ENCODE data around the gene ERBIN. TPM values are rescaled to one million over a fixed set of nuclear protein-coding genes. Genes with fewer than 3 reads are reported as not detected.
"Not testable (repeated sequence)": the region's sequence is repeated elsewhere in the genome, so short reads cannot be mapped to it uniquely, and the experiment has no call there.

The ERBIN gene
- total RNA-seq, 1 experiment from 2014 or later: 40.2 TPM

GRCh38 chr5:65967288-65968066 lies 41.1 kb downstream of the ERBIN start:
- no peak for DNase-seq (ENCODE audit: low spot score)

DNA sequence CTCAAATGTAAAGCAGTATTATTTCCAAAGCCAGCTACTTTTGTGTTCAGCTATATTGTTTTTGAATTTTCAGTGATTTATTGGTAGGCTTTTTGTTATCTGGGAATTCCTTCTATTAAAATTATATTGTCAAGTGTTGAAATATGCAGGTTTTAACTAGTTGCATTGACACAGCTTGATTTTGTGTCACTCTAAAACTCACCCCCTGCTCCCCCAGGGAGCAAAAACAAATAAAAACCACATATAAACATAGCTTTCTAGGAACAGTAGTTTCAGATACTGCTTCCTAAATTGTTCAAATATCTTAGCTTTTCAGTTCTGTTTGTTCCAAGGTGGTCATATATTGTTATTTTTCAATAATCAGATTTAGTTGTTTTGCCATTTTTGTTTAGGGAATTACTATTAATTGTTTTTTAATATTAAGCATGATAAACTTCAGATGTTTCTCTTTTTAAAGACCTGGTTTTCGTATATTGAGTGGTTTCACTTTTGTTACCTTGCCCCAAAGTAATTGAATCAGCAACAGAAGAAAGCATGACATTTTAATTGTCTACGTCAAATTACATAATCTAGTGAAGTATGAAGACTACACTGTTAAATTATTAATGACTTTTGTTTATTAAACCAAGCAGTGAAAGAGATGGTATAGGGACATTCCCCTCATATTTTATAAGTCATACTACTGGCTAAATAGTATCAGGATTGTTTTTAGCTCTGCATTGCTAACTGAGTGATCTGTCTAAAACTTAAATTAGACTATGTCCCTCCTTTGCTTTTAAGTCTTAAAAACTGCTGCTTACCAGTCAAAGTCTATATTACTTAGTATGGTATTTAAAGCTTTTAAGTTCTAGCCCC lies 43.4 kb downstream of the ERBIN start:
- DNase-seq (ENCODE audit: low spot score): no peak

DNA sequence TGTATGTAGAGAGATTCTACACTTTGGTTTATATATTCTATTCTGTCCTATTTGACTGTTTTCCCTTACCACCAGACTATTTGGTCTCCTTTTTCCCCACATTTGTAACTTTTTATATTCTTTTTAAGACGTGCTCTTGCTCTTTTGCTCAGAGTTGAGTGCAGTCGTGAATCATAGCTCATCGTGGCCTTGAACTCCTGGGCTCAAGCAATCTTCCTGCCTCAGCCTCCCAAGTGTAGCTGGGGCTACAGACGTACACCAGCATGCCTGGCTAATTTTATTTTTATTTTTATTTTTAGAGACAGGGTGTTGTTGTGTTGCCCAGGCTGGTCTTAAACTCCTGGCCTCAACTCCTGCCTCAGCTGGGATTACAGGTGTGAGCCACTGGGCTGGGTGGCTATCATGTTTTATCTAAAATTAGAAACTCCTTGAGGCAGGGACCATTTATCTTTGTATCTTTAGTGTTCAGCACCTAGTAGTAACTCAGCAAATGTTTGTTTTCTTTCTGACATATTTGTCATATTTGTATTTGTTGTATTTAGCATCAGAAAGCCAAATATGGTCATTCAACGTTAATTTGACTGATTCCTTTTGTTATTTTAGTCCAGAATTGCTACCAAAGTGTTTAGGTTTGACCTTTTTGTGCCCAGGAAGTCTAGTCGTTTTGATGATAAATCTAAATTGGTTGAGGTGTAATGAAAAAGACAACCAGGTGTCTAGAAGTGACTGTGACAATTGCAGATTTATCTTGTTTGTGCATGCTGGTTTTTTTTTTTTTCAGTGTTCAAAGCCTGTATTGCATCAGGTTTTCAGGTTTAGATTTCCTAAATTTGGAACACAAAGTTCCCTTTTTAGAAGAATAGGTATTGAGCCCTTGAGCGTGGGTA lies 44.3 kb downstream of the ERBIN start:
- no peak for DNase-seq (ENCODE audit: low spot score)

- DNase-seq (ENCODE audit: low spot score): no peak
Observed at GRCh38 chr5:65971643-65972042, 45.3 kb downstream of the ERBIN start.

DNA sequence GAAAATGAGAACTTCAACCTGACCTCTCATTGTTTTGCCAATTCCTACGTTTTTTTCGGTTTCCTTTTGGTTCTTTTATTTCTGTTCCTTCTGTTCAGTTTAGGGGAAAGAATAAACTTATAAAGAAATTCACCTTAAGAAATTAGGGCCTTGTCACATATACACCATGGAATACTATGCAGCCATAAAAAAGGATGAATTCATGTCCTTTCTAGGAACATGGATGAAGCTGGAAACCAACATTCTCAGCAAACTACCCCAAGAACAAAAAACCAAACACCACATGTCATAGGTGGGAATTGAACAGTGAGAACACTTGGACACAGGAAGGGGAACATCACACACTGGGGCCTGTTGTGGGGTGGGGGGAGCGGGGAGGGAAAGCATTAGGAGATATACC lies 46.5 kb downstream of the ERBIN start:
- DNase-seq (ENCODE audit: low spot score): not testable (repeated sequence)

DNA sequence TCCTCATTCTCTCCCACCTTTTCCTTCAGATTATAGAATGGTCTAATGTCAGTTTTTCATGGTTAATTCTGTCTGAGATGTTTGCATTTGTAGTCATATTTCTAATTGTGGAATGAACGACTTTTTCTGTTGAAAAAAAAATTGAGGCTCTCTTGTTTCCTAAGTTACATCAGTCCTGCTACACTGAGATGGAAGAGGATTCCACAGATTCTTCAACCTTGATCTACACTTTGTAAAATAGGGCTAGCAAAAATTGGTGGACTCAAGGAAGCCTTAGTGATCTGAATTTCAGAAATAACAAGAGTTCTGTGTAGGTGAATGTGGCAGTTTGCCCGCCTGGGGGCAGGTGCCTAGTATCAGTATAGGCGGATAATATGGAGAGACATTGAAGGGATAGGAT lies 51.9 kb downstream of the ERBIN start:
- DNase-seq (ENCODE audit: low spot score): no peak

DNA sequence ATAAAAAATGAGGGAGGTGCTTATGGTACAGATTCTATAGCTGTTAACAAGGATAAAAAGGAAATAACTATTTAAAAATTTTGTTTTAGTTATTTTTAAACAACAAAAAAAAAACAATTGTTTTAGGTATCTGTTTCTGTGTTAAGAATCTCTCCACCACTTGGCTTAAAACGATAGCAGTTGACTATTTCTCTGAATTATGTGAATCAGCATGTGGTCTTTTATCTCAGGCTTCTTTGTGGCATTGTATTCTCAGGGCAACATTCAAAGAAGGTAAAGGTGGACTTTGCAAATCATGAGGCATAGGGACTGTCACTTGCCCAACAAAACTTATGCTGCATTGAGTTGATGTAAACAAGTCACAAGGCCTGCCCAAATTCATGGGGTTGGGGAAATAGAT lies 55.2 kb downstream of the ERBIN start:
- no peak for DNase-seq (ENCODE audit: low spot score)

DNA sequence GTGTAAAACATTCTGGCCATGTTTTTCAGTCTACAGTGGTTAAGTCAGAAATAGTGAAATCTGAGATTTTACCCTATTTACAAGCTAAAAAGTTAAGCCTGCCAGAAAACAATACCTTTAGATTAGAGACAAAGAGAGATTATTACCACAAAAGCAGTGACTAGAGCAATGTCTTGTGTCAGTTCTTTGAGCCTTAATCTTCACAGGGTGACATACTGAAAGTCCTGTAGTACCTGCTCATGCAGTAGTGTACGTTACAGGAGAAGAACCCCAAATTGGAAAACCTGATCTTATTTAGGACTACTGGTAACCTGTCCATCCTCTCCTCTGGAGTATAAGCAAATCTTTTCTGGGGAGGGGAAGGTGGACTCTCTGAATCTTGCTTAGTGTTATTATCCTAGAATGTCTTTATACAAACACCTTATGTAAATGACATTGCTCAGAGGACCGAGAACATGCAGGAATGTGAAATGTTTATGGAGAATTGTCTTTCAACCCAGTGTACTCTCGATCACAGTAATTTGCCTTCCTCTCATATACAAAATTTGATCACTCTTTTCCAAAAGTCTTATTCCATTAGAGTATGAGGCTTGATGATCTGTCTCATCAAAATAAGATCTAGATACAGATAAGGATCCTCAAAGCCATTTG lies 55.7 kb downstream of the ERBIN start:
- DNase-seq (ENCODE audit: low spot score): no peak

DNA sequence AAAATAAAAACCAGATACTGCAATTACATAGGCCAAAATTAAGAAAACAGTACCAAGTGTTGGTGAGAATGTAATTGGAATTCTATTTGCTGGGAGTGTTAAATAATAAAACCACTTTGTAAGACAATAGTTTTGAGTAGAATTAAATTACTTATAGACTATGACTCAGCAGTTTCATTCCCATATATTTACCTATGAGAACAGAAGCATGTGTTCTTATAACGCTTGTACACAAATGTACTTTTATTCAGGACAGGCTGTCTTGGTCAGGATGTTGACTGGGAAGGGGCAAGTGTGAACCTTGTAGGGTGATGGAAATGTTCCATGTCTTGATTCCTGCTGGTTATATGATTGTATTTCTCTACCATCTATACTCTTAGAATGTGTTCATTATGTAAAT lies 56.3 kb downstream of the ERBIN start:
- no peak for DNase-seq (ENCODE audit: low spot score)

DNA sequence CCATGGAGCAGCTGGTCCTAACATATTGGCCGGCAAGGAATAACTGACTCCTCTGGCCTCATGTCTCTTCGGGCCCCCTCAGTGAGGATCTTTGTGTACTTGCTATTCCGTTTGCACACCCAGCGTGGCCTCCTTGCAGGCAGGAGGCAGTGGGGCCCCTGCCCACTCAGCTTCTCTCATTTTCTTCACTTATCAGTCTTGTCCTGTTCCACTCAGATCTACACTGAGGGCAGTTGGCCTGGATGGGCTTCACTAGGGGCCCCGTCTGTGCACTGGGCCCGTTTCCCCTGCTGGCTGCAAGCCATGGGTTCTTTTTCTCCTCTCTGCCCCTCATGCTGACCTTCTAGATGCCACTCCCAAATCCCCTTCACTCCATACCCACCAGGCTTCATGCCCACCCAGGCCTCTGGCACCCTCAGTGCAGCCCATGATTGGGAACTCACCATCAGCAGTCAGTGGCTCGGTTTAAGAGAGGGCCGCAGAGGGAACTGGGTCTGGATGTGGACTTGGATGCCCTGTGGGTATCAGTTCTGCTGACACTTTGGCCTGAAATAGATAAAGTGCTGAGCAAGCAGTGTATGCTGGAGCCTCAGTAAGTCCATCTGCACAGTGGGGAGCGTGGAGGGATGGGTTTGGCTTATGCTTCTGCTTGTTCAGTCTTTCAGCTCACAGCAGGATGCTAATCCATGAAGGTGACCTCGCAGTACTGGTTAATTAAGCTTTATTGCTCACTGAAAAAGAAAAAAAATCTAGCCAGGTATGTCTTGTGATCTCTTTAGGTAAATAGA lies 57.9 kb downstream of the ERBIN start:
- DNase-seq (ENCODE audit: low spot score): no peak

DNA sequence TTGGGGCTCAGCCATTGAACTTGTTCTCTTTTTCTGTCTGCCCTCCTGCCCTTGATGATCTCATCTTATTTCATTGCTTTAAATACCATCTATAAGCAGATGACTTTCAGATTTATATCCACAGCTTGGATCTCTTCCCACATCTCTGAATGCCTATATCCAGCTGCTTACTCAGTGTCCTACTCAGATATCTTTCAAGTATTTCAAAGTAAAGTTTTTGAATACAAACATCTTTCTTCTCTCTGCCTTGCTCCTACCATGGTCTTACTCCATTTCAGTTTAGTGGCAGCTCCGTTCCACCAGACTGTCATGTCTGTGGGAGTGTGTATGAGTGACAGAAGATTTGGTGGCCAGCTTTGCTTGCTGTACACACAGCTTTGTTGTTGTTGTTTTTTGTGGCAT lies 59.7 kb downstream of the ERBIN start:
- no peak for DNase-seq (ENCODE audit: low spot score)

DNA sequence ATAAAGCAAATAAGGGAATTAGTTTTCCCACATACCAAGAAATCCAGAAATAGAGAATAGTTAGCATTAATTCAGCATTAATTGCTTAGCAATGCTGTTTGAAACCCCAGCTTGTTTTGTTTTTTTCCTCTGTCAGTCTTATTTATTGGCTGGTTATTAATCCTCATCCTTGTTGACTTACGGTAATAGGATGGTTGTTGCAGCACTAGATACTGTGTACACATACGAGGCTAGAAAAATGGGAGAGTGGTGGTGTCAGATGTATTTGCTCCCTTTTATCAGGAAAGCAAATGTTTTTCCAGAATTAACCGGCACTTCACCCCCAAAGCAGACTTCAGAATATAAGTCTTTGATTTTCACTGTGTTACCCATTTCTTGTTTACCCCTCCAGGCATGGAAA lies 60.4 kb downstream of the ERBIN start:
- DNase-seq (ENCODE audit: low spot score): no peak

GRCh38 chr5:65987982-65988381 lies 61.6 kb downstream of the ERBIN start:
- DNase-seq (ENCODE audit: low spot score): no peak

- DNase-seq (ENCODE audit: low spot score): no peak
Observed at GRCh38 chr5:65989158-65989557, 62.8 kb downstream of the ERBIN start.

DNA sequence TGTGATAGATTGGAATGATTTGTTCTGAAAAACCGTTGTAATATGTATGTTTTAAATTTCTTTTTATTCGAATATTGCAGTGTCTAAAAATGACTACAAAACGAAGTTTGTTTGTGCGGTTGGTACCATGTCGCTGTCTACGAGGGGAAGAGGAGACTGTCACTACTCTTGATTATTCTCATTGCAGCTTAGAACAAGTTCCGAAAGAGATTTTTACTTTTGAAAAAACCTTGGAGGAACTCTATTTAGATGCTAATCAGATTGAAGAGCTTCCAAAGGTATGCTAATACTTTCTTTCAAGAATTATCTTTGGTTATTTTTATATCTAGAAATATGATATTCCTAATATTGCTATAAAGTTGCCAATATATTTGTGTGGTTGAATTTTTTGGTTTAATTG lies 66.3 kb downstream of the ERBIN start:
- DNase-seq (ENCODE audit: low spot score): no peak

GRCh38 chr5:65994117-65994786 lies 67.9 kb downstream of the ERBIN start:
- no peak for DNase-seq (ENCODE audit: low spot score)

DNA sequence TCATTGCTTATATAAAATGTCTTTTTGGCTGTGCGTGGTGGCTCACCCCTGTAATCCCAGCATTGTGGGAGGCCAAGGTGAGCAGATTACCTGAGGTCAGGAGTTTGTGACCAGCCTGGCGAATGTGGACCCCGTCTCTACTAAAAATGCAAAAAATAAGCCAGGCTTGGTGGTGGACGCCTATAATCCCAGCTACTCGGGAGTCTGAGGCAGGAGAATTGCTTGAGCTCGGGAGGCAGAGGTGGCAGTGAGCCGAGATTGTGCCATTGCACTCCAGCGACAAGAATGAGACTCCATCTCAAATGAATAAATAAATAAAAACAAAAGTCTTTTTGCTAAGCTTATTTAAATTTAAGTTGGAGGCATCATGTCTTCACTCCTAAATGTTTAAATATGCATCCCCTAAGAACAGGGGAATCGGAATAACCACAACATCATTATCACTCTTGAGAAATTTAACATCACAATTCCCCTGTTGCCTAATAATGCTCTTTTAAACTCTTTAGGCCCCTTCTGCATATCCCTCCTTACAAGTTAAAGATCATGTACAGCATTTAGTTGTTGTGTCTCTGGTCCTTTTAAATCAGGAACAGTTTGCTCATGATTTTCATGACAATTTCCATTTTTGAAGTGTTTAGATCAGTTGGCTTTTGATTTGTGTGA lies 72.8 kb downstream of the ERBIN start:
- no peak for DNase-seq (ENCODE audit: low spot score)

- no peak for DNase-seq (ENCODE audit: low spot score)
Observed at GRCh38 chr5:66001952-66002351, 75.6 kb downstream of the ERBIN start.

GRCh38 chr5:66002415-66002814 lies 76.0 kb downstream of the ERBIN start:
- no peak for DNase-seq (ENCODE audit: low spot score)
